SH-SY5Y (cell line): Measurements from ENCODE around the gene RPS21.

Experiments used
- GATA2 ChIP-seq: IDR thresholded peaks from 2 replicates; pipeline ENCODE4 v1.6.1; 2011; ENCODE audit warnings: mild to moderate bottlenecking, low read depth, low read length
- GATA3 ChIP-seq: IDR thresholded peaks from 2 replicates; pipeline ENCODE4 v1.6.1; 2011; ENCODE audit warnings: low read depth, mild to moderate bottlenecking, low read length, moderate library complexity

DNA sequence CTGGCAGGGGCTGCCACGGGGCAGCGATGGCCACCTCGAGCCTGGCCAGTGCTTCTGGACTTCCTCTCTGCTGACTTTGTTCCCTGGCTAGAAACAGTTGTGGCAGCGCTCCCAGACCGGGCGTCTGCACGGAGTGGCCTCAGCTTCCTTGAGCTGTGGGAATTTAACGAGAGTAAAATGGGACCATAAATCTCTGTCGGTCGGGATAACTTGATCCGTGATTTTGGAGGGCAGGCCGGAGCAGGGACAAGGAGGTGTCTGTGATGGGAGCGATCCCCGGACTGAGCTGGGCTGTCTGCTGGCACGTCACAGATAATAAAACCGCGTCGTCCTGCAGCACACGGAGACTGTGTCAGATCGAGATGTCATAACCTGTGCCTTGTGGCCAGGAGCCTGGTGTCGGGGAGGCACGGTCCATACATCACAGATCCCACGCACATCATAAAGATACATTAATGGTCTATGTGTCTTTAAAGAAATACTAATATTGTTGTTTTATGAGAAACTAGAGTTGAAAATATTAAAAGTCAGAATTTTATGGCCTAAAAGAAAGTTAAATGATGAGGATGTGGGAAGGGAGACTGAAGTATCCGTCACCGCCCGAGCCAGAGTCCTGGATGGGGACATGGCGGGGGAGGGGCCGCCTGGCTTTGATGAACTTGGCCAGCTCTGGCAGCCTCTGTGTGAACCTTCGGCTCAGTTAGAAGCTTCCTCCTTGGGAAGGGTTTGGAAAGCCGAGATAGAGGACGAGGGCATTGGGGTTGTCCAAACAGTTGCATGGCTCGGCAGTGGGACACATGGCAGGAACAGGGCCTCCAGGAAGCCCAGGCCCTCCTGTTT, 47.0 kb downstream of the RPS21 start:
- no peak for TF ChIP-seq GATA2
- TF ChIP-seq GATA3: no peak
